Heart left ventricle (tissue), 16 donors: ENCODE results near the gene GBP4. TPM values are rescaled to one million over a fixed set of nuclear protein-coding genes. Genes with fewer than 3 reads are reported as not detected.

Experiments used
- ATAC-seq, 4 donors: fragments of 200-7000 bp; cut with Tn5 transposase; one replicate each; pipeline ENCODE4 v1.9.1; 2020 to 2022; ENCODE audit warnings: moderate library complexity in 4 of 4, mild to moderate bottlenecking in 3 of 4, moderate number of reproducible peaks in 1 of 4
- DNase-seq, 5 donors: peaks; one replicate each; pipeline ENCODE4 v3.0.0-alpha.2; 2020
- H3K27ac ChIP-seq, 12 donors: fragments of 200-600 bp; sonication (generic) in 4 of 12; one replicate each; pipeline versions ENCODE4 v1.5.0 to v1.8.0; 2016 to 2022; ENCODE audit warnings: mild to moderate bottlenecking in 2 of 12
- H3K27me3 ChIP-seq, 9 donors: fragments of 200-600 bp; sonication (generic) in 2 of 9; one replicate each; pipeline versions ENCODE4 v1.5.1 to v1.8.0; 2016 to 2022; ENCODE audit warnings: mild to moderate bottlenecking in 3 of 9
- H3K36me3 ChIP-seq, 9 donors: fragments of 200-600 bp; sonication (generic) in 2 of 9; one replicate each; pipeline versions ENCODE4 v1.5.0 to v1.8.0; 2018 to 2022; ENCODE audit warnings: mild to moderate bottlenecking in 2 of 9
- H3K4me1 ChIP-seq, 12 donors: fragments of 200-600 bp; sonication (generic) in 4 of 12; one replicate each; pipeline versions ENCODE4 v1.5.0 to v1.8.0; 2016 to 2022; ENCODE audit warnings: mild to moderate bottlenecking in 3 of 12
- H3K4me3 ChIP-seq, 12 donors: fragments of 200-600 bp; sonication (generic) in 4 of 12; one replicate each; pipeline versions ENCODE4 v1.5.0 to v1.8.0; 2017 to 2022; ENCODE audit warnings: mild to moderate bottlenecking in 9 of 12, moderate library complexity in 4 of 12
- H3K9me3 ChIP-seq, 12 donors: fragments of 200-600 bp; sonication (generic) in 4 of 12; one replicate each; pipeline versions ENCODE4 v1.5.0 to v1.8.0; 2016 to 2022; ENCODE audit warnings: mild to moderate bottlenecking in 1 of 12
- CTCF ChIP-seq, 12 donors: fragments of 200-600 bp; sonication (generic) in 4 of 12; IDR thresholded peaks; one replicate each; pipeline versions ENCODE4 v1.5.0 to v1.8.0; 2018 to 2022; ENCODE audit warnings: antibody characterized with exemption in 12 of 12, mild to moderate bottlenecking in 5 of 12
- POLR2A ChIP-seq, 2 donors: fragments of 450-650 bp; IDR thresholded peaks; one replicate each; pipeline ENCODE4 v1.6.1; 2017; ENCODE audit warnings: antibody characterized with exemption in 2 of 2, mild to moderate bottlenecking in 2 of 2, moderate library complexity in 2 of 2
- WGBS, 4 donors: extraction: QIAGEN DNeasy Blood & Tissue Kit in 2 of 4; methylation state at CpG; one replicate each; pipeline versions ENCODE4 v1.1.5 to v1.1.7; 2013 to 2018; 5-methylcytosine and 5-hydroxymethylcytosine counted together
- intact Hi-C, 10 donors: fragments of 100-400 bp; cut with DNase I; formaldehyde crosslinking; loops; one replicate each; pipeline versions ENCODE4 v1.11.1 to v1.14.2; 2022
- polyA plus RNA-seq, 2 donors: library from polyadenylated mRNA; stranded (reverse); fragments of 200-250 nt; gene quantifications; one replicate each; pipeline ENCODE4 v1.2.3, GENCODE V29; 2013
- total RNA-seq, 9 donors: library from RNA; depleted of rRNA in 2 of 9; stranded (reverse); fragments of >200 nt in 2 of 9; fragmentation: NEBNext Ultra II Directional in 3 of 9; extraction: Animal tissue kit (Norgen Biotek cat#: 25700) in 3 of 9; gene quantifications; one replicate each; pipeline versions ENCODE4 v1.1.0 to v1.2.4, GENCODE V29; 2016 to 2023
- donor health status: ischemic (EF 13 %, LVEDD 7.1; RV severe dilation, severe dysfunction).
- donor health status: healthy with polysubstance abuse.
- donor health status: DM: no; HTN: yes; CAD: no.
- donor health status: DM: no; HTN: no; CAD: no.
- donor health status: ischemic (EF 25% LVEDD 6.9; RV normal size, moderate dysfunction).
- donor health status: ischemic (EF 25% LVEDD 5.7; RV mildly dilated, moderate dysfunction).
- donor health status: healthy.
- donor health status: DM: yes; HTN: yes; CAD: no.
- donor health status: ischemic (EF 35%, LVEDD 5.7; RV mildly dilated, moderate dysfunction).
- donor health status: nonischemic (EF 11% LVEDD 7.7; RV severe dilation, severe dysfunction).
- donor health status: DM: yes; HTN: yes; CAD: no.
- donor health status: PGD.
- donor health status: ischemic (EF 29% LVEDD 5.4; RV normal size, mild dysfunction).
- donor health status: nonischemic (EF 23%, LVEDD 6.1; RV moderate dilation, normal function).

Gene GBP4
- total and polyA plus RNA-seq, 11 donors = 4.3 to 46.4 (median 10.4) TPM

- H3K9me3 ChIP-seq = peaks cover 0 to 27% (median 0%) of the 10 kb centered on the region in 12 donors
- H3K27me3 ChIP-seq = no peaks in the 10 kb centered on the region
- 93 to 97% (median 93%) methylated on average over 1 of the region's 1 CpG for WGBS, 4 donors
- DNase-seq = no peak
- TF ChIP-seq CTCF (IDR thresholded peaks at IDR 0.05) (no peak), POLR2A (IDR thresholded peaks at IDR 0.05) (no peak)
- no peak overlapping the region for H3K27ac ChIP-seq
- ATAC-seq = no peak
- H3K36me3 ChIP-seq = no peaks in the 10 kb centered on the region
- intact Hi-C loops = no loop called here
- no peak overlapping the region for H3K4me3 ChIP-seq
- H3K4me1 ChIP-seq = no peaks in the 10 kb centered on the region
These were observed 14.6 kb upstream of the GBP4 start for GRCh38 chr1:89213347-89213746.

GRCh38 chr1:89211035-89211634 is 12.4 kb upstream of the GBP4 start:
- WGBS, 4 donors = 94 to 100% (median 96%) methylated on average over 1 of the region's 1 CpG
- intact Hi-C loops = no loop called here
- Histone ChIP-seq H3K4me1 (no peaks in the 10 kb centered on the region), H3K4me3 (no peak overlapping the region), H3K9me3 (peaks cover 0 to 28% (median 0%) of the 10 kb centered on the region in 12 donors), H3K27me3 (no peaks in the 10 kb centered on the region), H3K27ac (no peak overlapping the region), H3K36me3 (no peaks in the 10 kb centered on the region)
- DNase-seq (no peak), ATAC-seq (no peak)
- TF ChIP-seq POLR2A (IDR thresholded peaks at IDR 0.05) = no peak
- TF ChIP-seq CTCF (IDR thresholded peaks at IDR 0.05) = no peak

- intact Hi-C loops = loop anchor here in 2 of 10 donors (10.0 kb wide), 2 partner anchors 48 to 148 kb away; no protein-coding TSS in a partner anchor
- TF ChIP-seq POLR2A (IDR thresholded peaks at IDR 0.05) (no peak), CTCF (IDR thresholded peaks at IDR 0.05) (no peak)
- DNase-seq (no peak), ATAC-seq (no peak)
- H3K9me3 ChIP-seq = peaks cover 0 to 36% (median 1%) of the 10 kb centered on the region in 12 donors
- H3K4me1 ChIP-seq = peaks cover 0 to 4% (median 0%) of the 10 kb centered on the region in 12 donors
- no peaks in the 10 kb centered on the region for H3K36me3 ChIP-seq
- no peak overlapping the region for H3K27ac ChIP-seq
- H3K27me3 ChIP-seq = no peaks in the 10 kb centered on the region
- no peak overlapping the region for H3K4me3 ChIP-seq
- WGBS, 4 donors = 89 to 100% (median 92%) methylated on average over 3 of the region's 3 CpGs
These were observed 7.6 kb upstream of the GBP4 start for GRCh38 chr1:89206373-89206772.

- 89 to 100% (median 95%) methylated on average over 1 of the region's 1 CpG for WGBS, 4 donors
- Histone ChIP-seq H3K27me3 (no peaks in the 10 kb centered on the region), H3K36me3 (no peaks in the 10 kb centered on the region), H3K4me3 (no peak overlapping the region), H3K4me1 (peaks cover 0 to 22% (median 15%) of the 10 kb centered on the region in 12 donors), H3K9me3 (peaks cover 0 to 22% (median 1%) of the 10 kb centered on the region in 12 donors), H3K27ac (no peak overlapping the region)
- DNase-seq = no peak
- intact Hi-C loops = loop anchor here in 4 of 10 donors (5.0 to 10.0 kb wide), 3 partner anchors 52 to 152 kb away; no protein-coding TSS in a partner anchor
- TF ChIP-seq CTCF (IDR thresholded peaks at IDR 0.05) (no peak), POLR2A (IDR thresholded peaks at IDR 0.05) (no peak)
- no peak for ATAC-seq
These were observed 4.4 kb upstream of the GBP4 start for GRCh38 chr1:89203166-89203565.
